Epidermal melanocyte (primary cell): ENCODE measurements around the gene GPX6.
"Not testable (repeated sequence)": the region's sequence is repeated elsewhere in the genome, so short reads cannot be mapped to it uniquely, and the experiment has no call there.

Source experiments
- DNase-seq: peaks from one replicate; pipeline ENCODE4 v3.0.0; 2011; ENCODE audit warnings: low spot score; ENCODE audit not compliant: insufficient read length

Gene GPX6

GRCh38 chr6:28486533-28486932 lies 29.1 kb downstream of the GPX6 start:
- DNase-seq = no peak

GRCh38 chr6:28485482-28485881 lies 30.1 kb downstream of the GPX6 start:
- DNase-seq = no peak

- DNase-seq = no peak
Measured at GRCh38 chr6:28480253-28480932, 35.2 kb downstream of the GPX6 start.

- no peak for DNase-seq
Measured at GRCh38 chr6:28478518-28478917, 37.1 kb downstream of the GPX6 start.

GRCh38 chr6:28474441-28475219 lies 41.0 kb downstream of the GPX6 start:
- no peak for DNase-seq

GRCh38 chr6:28469153-28469745 lies 46.3 kb downstream of the GPX6 start:
- DNase-seq = not testable (repeated sequence)

GRCh38 chr6:28468056-28468455 lies 47.5 kb downstream of the GPX6 start:
- DNase-seq = no peak

- DNase-seq = no peak
Measured at GRCh38 chr6:28462401-28462800, 53.2 kb downstream of the GPX6 start.

GRCh38 chr6:28458568-28458967 lies 57.0 kb downstream of the GPX6 start:
- DNase-seq = no peak
